ENCODE measurements around the gene TMEM236.

TMEM236 gene

GRCh38 chr10:17758896-17759295, 6.9 kb downstream of the TMEM236 start:
- TF ChIP-seq SUZ12 (IDR thresholded peaks at IDR 0.05; ENCODE audit: extremely low read depth, insufficient read depth, insufficient read length): no peak
- TF ChIP-seq ZNF274 (IDR thresholded peaks at IDR 0.05; ENCODE audit: low read depth, low read length): no peak
- no peak for TF ChIP-seq YY1 (IDR thresholded peaks at IDR 0.05; ENCODE audit: insufficient read depth, insufficient read length)
- H3K36me3 ChIP-seq (ENCODE audit: insufficient read depth, insufficient read length, low read length): no peaks in the 10 kb centered on the region
- H3K4me1 ChIP-seq (ENCODE audit: insufficient read depth, insufficient read length): no peaks in the 10 kb centered on the region
- H3K9me3 ChIP-seq (ENCODE audit: insufficient read depth, low read length): no peaks in the 10 kb centered on the region
- no peak for DNase-seq (ENCODE audit: low read depth, low spot score)
- H3K9ac ChIP-seq (ENCODE audit: insufficient read length, low read depth): no peak overlapping the region
- H3K4me3 ChIP-seq (ENCODE audit: insufficient read length, low read depth): no peak overlapping the region
- H3K27me3 ChIP-seq (ENCODE audit: insufficient read depth, insufficient read length): no peaks in the 10 kb centered on the region

GRCh38 chr10:17764142-17764541, 12.1 kb downstream of the TMEM236 start:
- peak; percentile 47 for DNase-seq (ENCODE audit: low read depth, low spot score)
- TF ChIP-seq SUZ12 (IDR thresholded peaks at IDR 0.05; ENCODE audit: extremely low read depth, insufficient read depth, insufficient read length): no peak
- no peak for TF ChIP-seq ZNF274 (IDR thresholded peaks at IDR 0.05; ENCODE audit: low read depth, low read length)
- TF ChIP-seq YY1 (IDR thresholded peaks at IDR 0.05; ENCODE audit: insufficient read depth, insufficient read length): no peak
- H3K9ac ChIP-seq (ENCODE audit: insufficient read length, low read depth): no peak overlapping the region
- no peaks in the 10 kb centered on the region for H3K36me3 ChIP-seq (ENCODE audit: insufficient read depth, insufficient read length, low read length)
- no peak overlapping the region for H3K4me3 ChIP-seq (ENCODE audit: insufficient read length, low read depth)
- H3K4me1 ChIP-seq (ENCODE audit: insufficient read depth, insufficient read length): no peaks in the 10 kb centered on the region
- no peaks in the 10 kb centered on the region for H3K27me3 ChIP-seq (ENCODE audit: insufficient read depth, insufficient read length)
- H3K9me3 ChIP-seq (ENCODE audit: insufficient read depth, low read length): no peaks in the 10 kb centered on the region

GRCh38 chr10:17765602-17766001, 13.6 kb downstream of the TMEM236 start:
- no peaks in the 10 kb centered on the region for H3K4me1 ChIP-seq (ENCODE audit: insufficient read depth, insufficient read length)

GRCh38 chr10:17766731-17767130, 14.7 kb downstream of the TMEM236 start:
- Histone ChIP-seq H3K4me3 (ENCODE audit: insufficient read length, low read depth) (no peak overlapping the region), H3K9me3 (ENCODE audit: insufficient read depth, low read length) (no peaks in the 10 kb centered on the region), H3K27me3 (ENCODE audit: insufficient read depth, insufficient read length) (no peaks in the 10 kb centered on the region), H3K9ac (ENCODE audit: insufficient read length, low read depth) (no peak overlapping the region), H3K36me3 (ENCODE audit: insufficient read depth, insufficient read length, low read length) (no peaks in the 10 kb centered on the region), H3K4me1 (ENCODE audit: insufficient read depth, insufficient read length) (no peaks in the 10 kb centered on the region)
- TF ChIP-seq ZNF274 (IDR thresholded peaks at IDR 0.05; ENCODE audit: low read depth, low read length) (no peak), SUZ12 (IDR thresholded peaks at IDR 0.05; ENCODE audit: extremely low read depth, insufficient read depth, insufficient read length) (no peak), YY1 (IDR thresholded peaks at IDR 0.05; ENCODE audit: insufficient read depth, insufficient read length) (no peak)
- no peak for DNase-seq (ENCODE audit: low read depth, low spot score)

More at GRCh38 chr10:17765602-17766001, 13.6 kb downstream of the TMEM236 start:
- no peak overlapping the region for H3K9ac ChIP-seq (ENCODE audit: insufficient read length, low read depth)
- H3K4me3 ChIP-seq (ENCODE audit: insufficient read length, low read depth): no peak overlapping the region
- no peaks in the 10 kb centered on the region for H3K27me3 ChIP-seq (ENCODE audit: insufficient read depth, insufficient read length)
- no peaks in the 10 kb centered on the region for H3K9me3 ChIP-seq (ENCODE audit: insufficient read depth, low read length)
- no peak for DNase-seq (ENCODE audit: low read depth, low spot score)
- TF ChIP-seq ZNF274 (IDR thresholded peaks at IDR 0.05; ENCODE audit: low read depth, low read length) (no peak), YY1 (IDR thresholded peaks at IDR 0.05; ENCODE audit: insufficient read depth, insufficient read length) (no peak), SUZ12 (IDR thresholded peaks at IDR 0.05; ENCODE audit: extremely low read depth, insufficient read depth, insufficient read length) (no peak)
- no peaks in the 10 kb centered on the region for H3K36me3 ChIP-seq (ENCODE audit: insufficient read depth, insufficient read length, low read length)

GRCh38 chr10:17768496-17768895, 16.5 kb downstream of the TMEM236 start:
- no peaks in the 10 kb centered on the region for H3K4me1 ChIP-seq (ENCODE audit: insufficient read depth, insufficient read length)
- H3K4me3 ChIP-seq (ENCODE audit: insufficient read length, low read depth): no peak overlapping the region
- no peaks in the 10 kb centered on the region for H3K36me3 ChIP-seq (ENCODE audit: insufficient read depth, insufficient read length, low read length)
- H3K9ac ChIP-seq (ENCODE audit: insufficient read length, low read depth): no peak overlapping the region
- H3K27me3 ChIP-seq (ENCODE audit: insufficient read depth, insufficient read length): no peaks in the 10 kb centered on the region
- DNase-seq (ENCODE audit: low read depth, low spot score): no peak
- H3K9me3 ChIP-seq (ENCODE audit: insufficient read depth, low read length): no peaks in the 10 kb centered on the region
- TF ChIP-seq YY1 (IDR thresholded peaks at IDR 0.05; ENCODE audit: insufficient read depth, insufficient read length) (no peak), ZNF274 (IDR thresholded peaks at IDR 0.05; ENCODE audit: low read depth, low read length) (no peak), SUZ12 (IDR thresholded peaks at IDR 0.05; ENCODE audit: extremely low read depth, insufficient read depth, insufficient read length) (no peak)

- Histone ChIP-seq H3K4me3 (ENCODE audit: insufficient read length, low read depth) (no peak overlapping the region), H3K36me3 (ENCODE audit: insufficient read depth, insufficient read length, low read length) (no peaks in the 10 kb centered on the region), H3K4me1 (ENCODE audit: insufficient read depth, insufficient read length) (no peaks in the 10 kb centered on the region), H3K9me3 (ENCODE audit: insufficient read depth, low read length) (no peaks in the 10 kb centered on the region), H3K9ac (ENCODE audit: insufficient read length, low read depth) (no peak overlapping the region), H3K27me3 (ENCODE audit: insufficient read depth, insufficient read length) (no peaks in the 10 kb centered on the region)
- TF ChIP-seq YY1 (IDR thresholded peaks at IDR 0.05; ENCODE audit: insufficient read depth, insufficient read length) (no peak), SUZ12 (IDR thresholded peaks at IDR 0.05; ENCODE audit: extremely low read depth, insufficient read depth, insufficient read length) (no peak), ZNF274 (IDR thresholded peaks at IDR 0.05; ENCODE audit: low read depth, low read length) (no peak)
- DNase-seq (ENCODE audit: low read depth, low spot score): no peak
These were observed 17.0 kb downstream of the TMEM236 start for GRCh38 chr10:17768957-17769356.

GRCh38 chr10:17771017-17771416, 19.0 kb downstream of the TMEM236 start:
- Histone ChIP-seq H3K4me3 (ENCODE audit: insufficient read length, low read depth) (no peak overlapping the region), H3K9me3 (ENCODE audit: insufficient read depth, low read length) (no peaks in the 10 kb centered on the region), H3K27me3 (ENCODE audit: insufficient read depth, insufficient read length) (no peaks in the 10 kb centered on the region), H3K4me1 (ENCODE audit: insufficient read depth, insufficient read length) (no peaks in the 10 kb centered on the region), H3K36me3 (ENCODE audit: insufficient read depth, insufficient read length, low read length) (no peaks in the 10 kb centered on the region), H3K9ac (ENCODE audit: insufficient read length, low read depth) (no peak overlapping the region)
- no peak for TF ChIP-seq SUZ12 (IDR thresholded peaks at IDR 0.05; ENCODE audit: extremely low read depth, insufficient read depth, insufficient read length)
- no peak for TF ChIP-seq YY1 (IDR thresholded peaks at IDR 0.05; ENCODE audit: insufficient read depth, insufficient read length)
- TF ChIP-seq ZNF274 (IDR thresholded peaks at IDR 0.05; ENCODE audit: low read depth, low read length): no peak
- no peak for DNase-seq (ENCODE audit: low read depth, low spot score)
